Stimulated activated CD4-positive, alpha-beta T cell treated with anti-CD3 and anti-CD28 coated beads, Interleukin-15, amount 100 ng/mL, for 24 hours (primary cell): ENCODE results near the gene OR8D1.

Source experiments
- DNase-seq: peaks from one replicate; pipeline ENCODE4 v3.0.0-alpha.2; 2020

Gene OR8D1

DNA sequence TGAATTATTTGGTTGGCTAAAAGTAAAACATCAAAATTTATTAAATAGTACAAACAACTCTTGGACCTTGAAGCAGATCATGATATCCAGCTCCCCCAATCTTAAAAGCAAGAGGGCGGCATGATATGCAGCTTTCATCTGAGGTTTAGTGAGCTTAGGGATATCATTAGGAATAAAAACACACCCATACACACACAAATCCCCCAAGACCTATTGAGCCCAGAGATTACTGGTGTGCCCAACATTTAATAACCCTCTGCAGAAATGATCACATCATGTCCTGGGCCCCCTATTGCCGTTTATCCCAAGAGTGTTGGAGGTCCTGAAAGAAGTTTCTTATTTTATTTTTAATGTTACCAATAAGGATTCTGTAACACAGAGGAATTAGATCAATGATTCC lies at the start of gene OR8D1:
TSS of gene OR8D1 (minus strand) at position 101 of the 400 bp plus-strand sequence. CDS start 3,183 bp downstream, outside the sequence.
- DNase-seq = no peak

GRCh38 chr11:124359566-124359965 lies 45.8 kb upstream of the OR8D1 start:
- no peak for DNase-seq

DNA sequence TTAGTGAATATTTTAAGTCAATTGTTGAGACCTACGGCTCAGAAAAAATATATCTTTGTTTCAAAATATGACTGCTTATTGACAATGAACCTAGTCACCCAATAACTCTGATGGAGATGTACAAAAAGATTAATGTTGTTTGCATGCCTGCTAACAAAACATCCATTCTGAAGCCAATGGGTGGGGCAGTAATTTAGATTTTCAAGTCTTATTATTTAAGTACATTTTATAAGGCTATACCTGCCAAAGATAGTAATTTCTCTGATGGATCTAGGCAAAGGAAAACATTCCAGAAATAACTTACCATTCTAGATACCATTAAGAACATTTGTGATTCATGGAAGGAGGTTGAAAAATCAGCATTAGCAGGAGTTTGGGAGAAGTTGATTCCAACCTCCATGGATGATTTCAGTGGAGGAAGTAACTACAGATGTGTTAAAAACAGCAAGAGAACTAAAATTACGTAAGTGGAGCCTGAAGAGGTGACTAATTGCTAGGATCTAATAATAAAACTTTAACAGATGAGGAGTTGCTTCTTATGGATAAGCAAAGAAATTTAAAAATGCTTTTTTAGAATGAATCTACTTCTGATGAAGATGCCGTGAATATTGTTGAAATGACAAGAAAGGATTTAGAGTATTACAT lies 32.7 kb upstream of the OR8D1 start:
- no peak for DNase-seq

DNA sequence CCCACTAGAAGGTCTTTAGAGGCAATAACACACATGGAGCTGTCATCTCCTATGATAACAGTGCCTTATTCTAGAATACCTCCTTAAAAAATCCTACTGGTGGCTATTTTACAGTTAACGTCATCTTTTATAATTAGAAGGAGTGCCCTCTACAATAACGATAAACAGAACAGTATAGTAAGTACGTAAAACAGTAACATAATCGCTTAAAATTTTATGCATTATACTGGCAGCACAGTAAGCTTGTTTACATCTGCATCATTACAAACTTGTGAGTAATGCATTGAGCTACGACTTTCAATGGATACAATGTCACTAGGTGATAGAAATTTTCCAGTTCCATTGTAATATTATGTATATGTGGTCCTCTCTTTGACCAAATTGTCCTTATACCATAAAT lies 30.6 kb upstream of the OR8D1 start:
- DNase-seq = no peak

DNA sequence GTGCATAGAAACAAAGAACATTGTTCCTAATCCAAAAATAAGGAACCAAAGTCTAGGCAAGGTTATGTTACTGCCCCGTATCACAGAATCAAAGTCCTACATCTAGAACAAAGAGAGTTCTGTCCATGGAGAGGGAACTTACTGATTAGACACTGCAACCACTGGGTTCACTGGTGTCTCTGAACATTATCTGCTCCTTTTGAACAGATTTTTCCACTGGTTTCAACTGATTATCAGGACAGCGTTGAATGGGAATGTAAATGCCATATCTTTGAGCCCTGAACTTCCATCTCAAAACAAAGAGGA lies 26.3 kb upstream of the OR8D1 start:
- no peak for DNase-seq

GRCh38 chr11:124339396-124340141 lies 25.8 kb upstream of the OR8D1 start:
- no peak for DNase-seq

- DNase-seq = no peak
Observed at GRCh38 chr11:124331873-124332272, 18.1 kb upstream of the OR8D1 start.

- no peak for DNase-seq
Observed at GRCh38 chr11:124329787-124330478, 16.2 kb upstream of the OR8D1 start.

DNA sequence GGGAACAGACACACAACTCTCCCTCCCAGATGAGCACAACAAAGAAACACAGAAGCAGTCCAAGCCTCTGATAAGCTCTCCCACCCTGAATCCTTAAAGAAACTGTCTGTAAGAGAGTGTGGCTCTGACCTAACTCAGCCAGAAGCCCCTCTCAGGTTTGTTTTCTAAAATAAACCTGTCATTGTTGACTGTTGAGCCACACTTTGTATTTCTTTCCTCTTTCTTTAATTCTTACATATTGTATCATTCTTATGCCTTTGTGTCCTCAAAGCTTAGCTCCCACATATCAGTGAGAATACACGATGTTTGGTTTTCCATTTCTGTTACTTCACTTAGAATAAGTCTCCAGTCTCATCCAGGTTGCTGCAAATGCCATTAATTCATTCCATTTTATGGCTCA lies 14.0 kb upstream of the OR8D1 start:
- no peak for DNase-seq

- DNase-seq = no peak
Observed at GRCh38 chr11:124322356-124322755, 8.6 kb upstream of the OR8D1 start.

DNA sequence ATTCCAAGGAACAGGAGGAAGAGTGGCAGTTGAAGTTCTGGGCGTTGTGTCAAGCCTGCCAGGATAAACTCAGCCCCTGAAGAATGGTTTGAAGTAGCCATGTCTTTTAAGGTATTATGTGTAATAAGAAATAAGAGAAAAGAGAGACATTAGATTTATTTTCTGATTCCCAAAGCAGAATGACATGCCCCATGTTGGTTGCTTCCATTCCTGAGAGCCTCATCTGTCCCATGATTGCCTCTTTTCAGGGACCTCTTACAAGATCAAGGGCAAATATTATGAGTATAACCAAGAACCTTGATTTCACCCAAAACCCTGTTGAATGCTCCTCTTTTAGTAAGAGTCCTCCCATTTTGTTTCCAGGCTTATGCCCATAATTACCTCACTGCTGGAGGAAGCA lies 6.3 kb upstream of the OR8D1 start, which contains the start of gene OR8D2:
TSS of gene OR8D2 (minus strand) at position 101 of the 400 bp plus-strand sequence. CDS start at position 101, 0 bp downstream.
- no peak for DNase-seq

DNA sequence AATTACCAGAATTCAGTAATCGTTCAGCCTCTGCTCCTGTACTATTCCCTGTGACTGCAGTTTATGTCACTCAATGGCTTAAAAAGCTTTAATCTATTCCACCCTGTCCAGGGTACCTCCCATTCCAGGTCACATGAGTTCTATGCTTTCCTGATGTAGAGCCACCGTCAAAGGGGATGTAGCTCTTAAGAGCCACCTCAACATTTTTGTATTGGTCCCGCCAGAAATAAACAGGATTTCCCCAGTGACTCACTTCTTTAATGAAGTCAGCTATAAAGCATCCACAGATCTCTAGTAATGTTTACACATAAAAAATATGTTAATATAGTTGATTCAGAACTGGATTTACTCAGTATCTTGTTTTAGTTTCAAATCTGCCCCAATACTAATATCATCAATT lies 1.3 kb upstream of the OR8D1 start:
- no peak for DNase-seq

DNA sequence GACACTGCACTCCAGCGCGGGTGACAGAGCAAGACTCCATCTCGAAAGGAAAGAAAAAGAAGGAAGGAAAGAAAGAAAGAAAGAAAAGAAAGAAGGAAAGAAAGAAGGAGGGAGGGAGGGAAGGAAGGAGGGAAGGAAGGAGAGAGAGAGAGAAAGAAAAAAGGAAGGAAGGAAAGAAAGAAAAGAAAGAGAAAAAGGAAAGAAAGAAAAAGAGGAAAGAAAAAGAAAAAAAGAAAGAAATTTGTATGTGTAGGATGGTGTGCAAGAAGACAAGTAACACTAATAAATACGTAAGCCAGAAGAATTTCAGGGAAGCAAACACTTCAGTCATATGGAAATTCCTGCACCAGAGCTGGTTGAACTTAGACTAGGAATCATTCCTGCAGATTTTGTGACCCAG lies 618 bp downstream of the OR8D1 start:
- DNase-seq = no peak

DNA sequence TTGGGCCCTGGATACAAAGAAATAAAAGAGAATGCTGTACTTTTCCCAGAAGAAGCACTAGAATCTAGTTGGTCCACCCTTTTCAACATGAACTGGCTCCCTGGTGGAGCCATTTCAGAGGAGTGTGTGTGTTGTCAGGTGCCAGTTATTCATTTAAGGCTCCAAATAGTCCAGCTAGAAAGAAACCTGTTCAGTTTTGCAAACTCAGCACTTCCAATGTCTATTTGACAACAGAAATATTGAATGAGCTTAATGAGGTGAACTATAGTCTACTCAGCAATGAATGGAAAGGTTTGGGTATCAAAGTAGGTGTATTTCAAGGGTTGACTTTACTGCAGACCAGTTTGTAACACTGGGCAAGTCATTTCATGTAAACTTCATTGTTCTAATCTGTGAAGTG lies 2.1 kb downstream of the OR8D1 start:
- DNase-seq = no peak

- no peak for DNase-seq
Observed at GRCh38 chr11:124311269-124311668, 2.5 kb downstream of the OR8D1 start.

DNA sequence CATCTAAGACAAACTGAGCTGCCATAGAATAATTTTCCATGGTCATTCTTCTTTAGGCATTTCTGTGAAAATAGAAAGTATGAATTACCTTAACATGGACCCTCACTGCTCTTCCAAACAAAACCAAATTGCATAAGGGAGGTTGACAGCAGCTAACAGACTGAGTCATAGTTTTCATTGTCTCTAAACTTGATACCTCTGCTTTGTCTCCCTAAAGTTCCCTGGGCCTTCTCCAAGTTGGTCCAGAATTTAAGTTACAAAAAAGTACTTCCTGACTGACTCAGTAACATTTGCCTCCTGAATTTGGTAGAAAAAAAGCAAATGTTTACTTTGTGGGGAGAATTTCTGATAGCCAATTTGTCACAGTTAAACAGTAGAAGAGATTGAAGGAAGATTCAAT lies 3.0 kb downstream of the OR8D1 start:
- no peak for DNase-seq

DNA sequence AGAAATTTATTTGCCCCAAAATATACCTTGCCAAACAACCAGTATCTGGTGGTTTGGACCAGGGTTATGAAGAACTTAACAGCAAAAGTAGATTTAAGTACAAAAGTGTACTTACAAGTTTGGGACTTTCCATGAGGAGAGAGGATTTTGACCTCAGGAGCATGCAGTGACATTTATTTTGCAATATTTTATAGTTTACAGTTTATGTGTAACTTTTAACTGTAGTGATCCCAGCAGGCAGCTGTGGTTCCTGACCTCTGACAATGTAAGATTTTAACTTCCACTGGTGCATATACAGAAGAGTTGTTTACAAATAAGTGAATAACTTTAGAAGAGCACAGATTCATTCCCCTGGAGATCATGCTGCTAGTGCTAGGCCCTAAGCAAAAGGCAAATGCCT lies 6.7 kb downstream of the OR8D1 start:
- no peak for DNase-seq

GRCh38 chr11:124302347-124303125 lies 11.2 kb downstream of the OR8D1 start:
- DNase-seq = no peak

DNA sequence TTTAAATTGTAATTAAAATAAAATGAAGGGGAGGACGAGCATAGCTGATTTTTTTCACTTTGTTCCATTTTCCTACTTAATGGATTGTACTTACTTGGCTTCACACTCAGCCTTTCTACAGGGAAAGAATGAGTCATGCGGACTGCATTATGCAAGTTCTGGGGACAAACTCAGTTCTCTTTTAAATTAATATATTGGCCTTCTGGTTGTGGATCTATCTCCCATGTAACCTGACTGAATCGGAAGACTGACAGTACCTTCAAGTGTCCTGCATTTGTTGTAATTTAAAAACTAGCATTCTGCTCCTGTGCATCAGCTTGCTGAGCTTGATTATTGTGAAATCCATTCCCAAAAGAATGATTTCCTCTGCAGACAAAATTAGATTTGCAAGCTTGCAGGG lies 12.2 kb downstream of the OR8D1 start:
- DNase-seq = no peak

DNA sequence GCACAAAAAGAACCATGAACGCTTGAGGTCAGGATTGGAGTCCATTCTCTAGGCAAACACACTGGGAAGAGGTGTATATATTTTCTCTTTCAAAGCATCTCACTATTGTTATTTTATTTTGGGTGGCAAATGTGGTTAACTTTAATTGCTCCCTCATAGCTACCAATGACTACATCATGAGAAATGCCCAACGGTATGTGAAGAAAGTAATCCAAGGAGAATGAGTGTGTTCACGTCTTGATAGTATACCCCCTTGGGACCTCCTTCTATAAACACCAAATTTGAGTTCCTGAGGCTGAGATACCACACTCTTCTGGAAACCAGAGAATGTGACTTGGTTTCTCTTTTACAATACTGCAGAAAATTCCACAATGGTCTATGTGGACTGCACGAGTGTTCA lies 15.8 kb downstream of the OR8D1 start:
- DNase-seq = no peak

- DNase-seq = no peak
Observed at GRCh38 chr11:124296016-124296415, 17.7 kb downstream of the OR8D1 start.

DNA sequence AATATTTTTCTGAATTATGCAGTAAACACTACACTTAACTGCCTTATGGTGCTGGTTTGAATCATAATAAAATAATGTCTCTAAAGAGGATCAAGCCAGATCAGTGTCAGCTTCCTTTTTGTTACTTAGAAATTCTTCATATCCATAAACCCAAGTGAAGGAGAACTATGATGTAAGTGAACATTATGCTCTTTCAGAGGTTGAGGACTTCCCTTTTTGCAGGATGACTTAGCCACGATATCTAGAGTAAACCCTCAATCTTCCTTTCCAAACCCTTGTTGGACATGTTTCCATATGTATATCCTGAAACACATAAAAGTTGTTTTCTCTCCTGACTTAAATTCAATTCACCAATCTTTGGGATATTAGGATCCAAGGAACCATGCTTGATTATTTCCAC lies 19.1 kb downstream of the OR8D1 start:
- no peak for DNase-seq

GRCh38 chr11:124285610-124286344 lies 28.0 kb downstream of the OR8D1 start:
- no peak for DNase-seq
